Hepatic stellate cell (primary cell): Measurements from ENCODE around the gene ZNF513.
A peak's percentile ranks its signal among the peaks of the same experiment; 100 is the strongest.

Experiments
- DNase-seq: peaks from one replicate; pipeline ENCODE4 v3.0.0; 2011; ENCODE audit warnings: low spot score

ZNF513 gene

GRCh38 chr2:27381577-27382181 lies 1.1 kb upstream of the ZNF513 start:
- DNase-seq, result no peak

GRCh38 chr2:27379836-27380625 lies 503 bp downstream of the ZNF513 start:
- DNase-seq, result peak; percentile 29

- DNase-seq, result no peak
Observed at GRCh38 chr2:27379383-27379835, 1.1 kb downstream of the ZNF513 start.

- DNase-seq, result no peak
Observed at GRCh38 chr2:27378809-27379290, 1.7 kb downstream of the ZNF513 start.

GRCh38 chr2:27378096-27378808 lies 2.3 kb downstream of the ZNF513 start:
- no peak for DNase-seq

- no peak for DNase-seq
Observed at GRCh38 chr2:27377618-27378095, 2.9 kb downstream of the ZNF513 start.

- DNase-seq, result no peak
Observed at GRCh38 chr2:27376866-27377617, 3.5 kb downstream of the ZNF513 start.

GRCh38 chr2:27376151-27376865 lies 4.2 kb downstream of the ZNF513 start:
- DNase-seq, result no peak

- DNase-seq, result no peak
Observed at GRCh38 chr2:27375513-27376099, 4.9 kb downstream of the ZNF513 start.

- no peak for DNase-seq
Observed at GRCh38 chr2:27373567-27373966, 7.0 kb downstream of the ZNF513 start.

- no peak for DNase-seq
Observed at GRCh38 chr2:27372937-27373336, 7.6 kb downstream of the ZNF513 start.

- DNase-seq, result peak; percentile 51
Observed at GRCh38 chr2:27370816-27371620, 9.5 kb downstream of the ZNF513 start.

GRCh38 chr2:27370026-27370815 lies 10.3 kb downstream of the ZNF513 start, which contains the start of the genes EIF2B4 and SNX17:
Gene EIF2B4, minus strand, starts transcription at chr2:27370338. Its CDS starts 24 bp downstream, at chr2:27370314.
Gene SNX17, plus strand, starts transcription at chr2:27370616. Its CDS starts 128 bp downstream, at chr2:27370744.
- DNase-seq, result peak; percentile 95

GRCh38 chr2:27369471-27370025 lies 11.0 kb downstream of the ZNF513 start:
- peak; percentile 87 for DNase-seq

- no peak for DNase-seq
Observed at GRCh38 chr2:27363933-27364332, 16.6 kb downstream of the ZNF513 start.

GRCh38 chr2:27362678-27363420 lies 17.7 kb downstream of the ZNF513 start:
- no peak for DNase-seq

GRCh38 chr2:27356382-27357181 lies 24.0 kb downstream of the ZNF513 start, which contains the start of gene GTF3C2:
Gene GTF3C2, minus strand, starts transcription at chr2:27356764. Its CDS starts 13,210 bp downstream, at chr2:27343554.
- DNase-seq, result peak; percentile 95
